HepG2 (cell line): Measurements from ENCODE around the gene CTF1. TPM values are rescaled to one million over a fixed set of nuclear protein-coding genes. Genes with fewer than 3 reads are reported as not detected.

Experiments
- AKAP8 ChIP-seq: sonication (generic); formaldehyde crosslinking; IDR thresholded peaks from 2 replicates; pipeline ENCODE4 v1.5.1; 2020; ENCODE audit warnings: mild to moderate bottlenecking, missing genetic modification reagents
- FIP1L1 ChIP-seq: fragments of 200-400 bp; formaldehyde crosslinking; IDR thresholded peaks from 2 replicates; pipeline ENCODE4 v1.6.1; 2018; ENCODE audit warnings: low read depth, mild to moderate bottlenecking, low read length, moderate library complexity, borderline replicate concordance; ENCODE audit not compliant: insufficient read depth
- FOXO1 ChIP-seq: sonication (generic); formaldehyde crosslinking; IDR thresholded peaks from 2 replicates; pipeline ENCODE4 v1.4.0; 2020; ENCODE audit warnings: missing genetic modification reagents
- HBP1 ChIP-seq: IDR thresholded peaks from 2 replicates; pipeline ENCODE4 v1.6.1; 2016; ENCODE audit warnings: low read depth, control low read depth
- HCFC1 ChIP-seq: fragments of 150-350 bp; IDR thresholded peaks from 2 replicates; pipeline ENCODE4 v1.6.1; 2014; ENCODE audit warnings: low read depth, low read length
- MED13 ChIP-seq: sonication (generic); formaldehyde crosslinking; IDR thresholded peaks from 2 replicates; pipeline ENCODE4 v1.5.0; 2020; ENCODE audit warnings: missing genetic modification reagents
- SAP130 ChIP-seq: IDR thresholded peaks from 2 replicates; pipeline ENCODE4 v1.6.1; 2016; ENCODE audit warnings: low read depth
- XBP1 ChIP-seq: sonication (generic); formaldehyde crosslinking; IDR thresholded peaks from 2 replicates; pipeline ENCODE4 v1.5.0; 2020; ENCODE audit warnings: missing genetic modification reagents
- ZFAT ChIP-seq: sonication (generic); formaldehyde crosslinking; conservative IDR thresholded peaks from 2 replicates; pipeline ENCODE4 v1.8.1; 2023; ENCODE audit warnings: missing genetic modification reagents, inconsistent platforms
- ZNF230 ChIP-seq: sonication (generic); formaldehyde crosslinking; IDR thresholded peaks from 2 replicates; pipeline ENCODE4 v1.4.0; 2020; ENCODE audit warnings: mild to moderate bottlenecking, missing genetic modification reagents
- ZNF296 ChIP-seq: sonication (generic); formaldehyde crosslinking; conservative IDR thresholded peaks from 2 replicates; pipeline ENCODE4 v1.5.0; 2020; ENCODE audit warnings: mild to moderate bottlenecking, missing genetic modification reagents
- ZNF367 ChIP-seq: sonication (generic); formaldehyde crosslinking; IDR thresholded peaks from 2 replicates; pipeline ENCODE4 v1.4.0; 2020; ENCODE audit warnings: missing genetic modification reagents, borderline replicate concordance
- ZNF501 ChIP-seq: sonication (generic); formaldehyde crosslinking; IDR thresholded peaks from 2 replicates; pipeline ENCODE4 v1.5.1; 2020; ENCODE audit warnings: mild to moderate bottlenecking, moderate library complexity, missing genetic modification reagents
- ZNF563 ChIP-seq: sonication (generic); formaldehyde crosslinking; IDR thresholded peaks from 2 replicates; pipeline ENCODE4 v1.8.0; 2022; ENCODE audit warnings: mild to moderate bottlenecking, moderate library complexity, missing genetic modification reagents
- ZNF747 ChIP-seq: sonication (generic); formaldehyde crosslinking; IDR thresholded peaks from 2 replicates; pipeline ENCODE4 v1.8.1; 2023; ENCODE audit warnings: missing genetic modification reagents, mild to moderate bottlenecking, borderline replicate concordance
- polyA plus RNA-seq, 8 experiments: library from polyadenylated mRNA; depleted of rRNA in 3 of 8; stranded (reverse) in 7 of 8; unstranded in 1 of 8; fragments of >200 nt; fragmentation: Illumina TruSeq in 4 of 8; extraction: Trizol in 4 of 8; gene quantifications; 2 replicates each; pipeline versions ENCODE4 v1.2.1 to v1.2.3, GENCODE V29; 2011 to 2016; ENCODE audit warnings: low read depth in 4 of 8, missing spikeins in 1 of 8, mixed read lengths in 1 of 8; ENCODE audit not compliant: insufficient read depth in 1 of 8
- total RNA-seq, 5 experiments: library from RNA; depleted of rRNA; stranded (reverse); fragments of >200 nt; fragmentation: Illumina TruSeq; extraction: Trizol; gene quantifications; 2 replicates each; pipeline ENCODE4 v1.2.3, GENCODE V29; 2016; ENCODE audit warnings: low read depth in 1 of 5
- TF ChIP-seq, protein P1 (sequence below): IDR thresholded peaks from 2 replicates; pipeline ENCODE4 v1.6.1; 2016; ENCODE audit warnings: low read depth, missing genetic modification reagents, missing compliant biosample characterization
- TF ChIP-seq, protein P2 (sequence below): IDR thresholded peaks from 2 replicates; pipeline ENCODE4 v1.6.1; 2016; ENCODE audit warnings: missing compliant biosample characterization, missing genetic modification reagents, borderline replicate concordance
- TF ChIP-seq, protein P3 (sequence below): sonication (generic); formaldehyde crosslinking; IDR thresholded peaks from 2 replicates; pipeline ENCODE4 v1.5.0; 2020; ENCODE audit warnings: mild to moderate bottlenecking, missing genetic modification reagents, moderate library complexity
- TF ChIP-seq, protein P4 (sequence below): sonication (generic); formaldehyde crosslinking; IDR thresholded peaks from 2 replicates; pipeline ENCODE4 v1.8.1; 2023; ENCODE audit warnings: mild to moderate bottlenecking, missing genetic modification reagents

Gene CTF1
- total and polyA plus RNA-seq, 2 of the 13 experiments (the other 11 are each of a cell fraction or from before 2014, with no cell fraction given) = 0.13 to 1.8 TPM

DNA sequence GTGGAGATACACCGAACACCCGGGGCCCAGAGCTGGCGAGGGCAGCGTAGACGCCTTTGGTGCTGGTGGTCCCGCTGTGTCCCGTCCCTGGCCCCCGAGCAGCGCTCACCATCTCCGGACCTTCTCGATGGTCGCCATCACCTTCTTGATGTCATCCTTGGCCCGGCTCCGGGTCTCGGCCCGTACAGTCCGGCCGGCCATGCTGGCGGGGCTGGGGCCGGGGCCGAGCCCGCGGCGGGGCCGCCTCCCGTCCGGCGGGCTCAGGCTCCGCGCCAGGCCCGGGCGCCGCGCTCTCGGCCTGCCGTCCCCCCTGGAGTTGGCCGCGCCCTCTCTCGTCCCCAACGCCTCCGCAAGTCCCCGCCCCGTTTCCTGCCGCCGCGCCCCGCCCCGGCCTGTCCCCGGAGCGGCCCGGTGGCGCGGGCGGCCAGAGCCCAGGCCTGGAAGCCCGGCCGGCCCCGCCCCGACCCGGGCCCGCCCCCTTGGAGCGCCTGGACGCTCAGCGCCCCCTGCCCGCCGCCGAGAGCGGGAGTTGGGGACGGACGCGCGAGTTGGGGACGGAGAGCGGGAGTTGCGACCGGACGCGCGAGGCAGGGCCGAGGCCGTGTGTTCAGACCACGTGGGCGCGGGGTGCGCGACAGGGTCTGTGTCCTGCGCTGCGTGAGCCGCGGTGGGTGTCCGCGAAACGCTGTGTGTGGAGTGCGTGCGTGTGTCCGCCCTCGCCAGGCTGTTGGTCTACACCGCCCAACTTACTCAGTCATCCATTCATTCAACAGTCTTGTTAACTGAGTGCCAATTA is 2.5 kb upstream of the CTF1 start, which contains the start of gene BCL7C (continued):
- TF ChIP-seq, protein P1, sequence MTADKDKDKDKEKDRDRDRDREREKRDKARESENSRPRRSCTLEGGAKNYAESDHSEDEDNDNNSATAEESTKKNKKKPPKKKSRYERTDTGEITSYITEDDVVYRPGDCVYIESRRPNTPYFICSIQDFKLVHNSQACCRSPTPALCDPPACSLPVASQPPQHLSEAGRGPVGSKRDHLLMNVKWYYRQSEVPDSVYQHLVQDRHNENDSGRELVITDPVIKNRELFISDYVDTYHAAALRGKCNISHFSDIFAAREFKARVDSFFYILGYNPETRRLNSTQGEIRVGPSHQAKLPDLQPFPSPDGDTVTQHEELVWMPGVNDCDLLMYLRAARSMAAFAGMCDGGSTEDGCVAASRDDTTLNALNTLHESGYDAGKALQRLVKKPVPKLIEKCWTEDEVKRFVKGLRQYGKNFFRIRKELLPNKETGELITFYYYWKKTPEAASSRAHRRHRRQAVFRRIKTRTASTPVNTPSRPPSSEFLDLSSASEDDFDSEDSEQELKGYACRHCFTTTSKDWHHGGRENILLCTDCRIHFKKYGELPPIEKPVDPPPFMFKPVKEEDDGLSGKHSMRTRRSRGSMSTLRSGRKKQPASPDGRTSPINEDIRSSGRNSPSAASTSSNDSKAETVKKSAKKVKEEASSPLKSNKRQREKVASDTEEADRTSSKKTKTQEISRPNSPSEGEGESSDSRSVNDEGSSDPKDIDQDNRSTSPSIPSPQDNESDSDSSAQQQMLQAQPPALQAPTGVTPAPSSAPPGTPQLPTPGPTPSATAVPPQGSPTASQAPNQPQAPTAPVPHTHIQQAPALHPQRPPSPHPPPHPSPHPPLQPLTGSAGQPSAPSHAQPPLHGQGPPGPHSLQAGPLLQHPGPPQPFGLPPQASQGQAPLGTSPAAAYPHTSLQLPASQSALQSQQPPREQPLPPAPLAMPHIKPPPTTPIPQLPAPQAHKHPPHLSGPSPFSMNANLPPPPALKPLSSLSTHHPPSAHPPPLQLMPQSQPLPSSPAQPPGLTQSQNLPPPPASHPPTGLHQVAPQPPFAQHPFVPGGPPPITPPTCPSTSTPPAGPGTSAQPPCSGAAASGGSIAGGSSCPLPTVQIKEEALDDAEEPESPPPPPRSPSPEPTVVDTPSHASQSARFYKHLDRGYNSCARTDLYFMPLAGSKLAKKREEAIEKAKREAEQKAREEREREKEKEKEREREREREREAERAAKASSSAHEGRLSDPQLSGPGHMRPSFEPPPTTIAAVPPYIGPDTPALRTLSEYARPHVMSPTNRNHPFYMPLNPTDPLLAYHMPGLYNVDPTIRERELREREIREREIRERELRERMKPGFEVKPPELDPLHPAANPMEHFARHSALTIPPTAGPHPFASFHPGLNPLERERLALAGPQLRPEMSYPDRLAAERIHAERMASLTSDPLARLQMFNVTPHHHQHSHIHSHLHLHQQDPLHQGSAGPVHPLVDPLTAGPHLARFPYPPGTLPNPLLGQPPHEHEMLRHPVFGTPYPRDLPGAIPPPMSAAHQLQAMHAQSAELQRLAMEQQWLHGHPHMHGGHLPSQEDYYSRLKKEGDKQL (CRISPR knock-in tag) = 0 out of 2 replicates have a peak, but pooled peaks have one; percentile 20
- TF ChIP-seq XBP1 (CRISPR knock-in tag) = no peak
- TF ChIP-seq, protein P2, sequence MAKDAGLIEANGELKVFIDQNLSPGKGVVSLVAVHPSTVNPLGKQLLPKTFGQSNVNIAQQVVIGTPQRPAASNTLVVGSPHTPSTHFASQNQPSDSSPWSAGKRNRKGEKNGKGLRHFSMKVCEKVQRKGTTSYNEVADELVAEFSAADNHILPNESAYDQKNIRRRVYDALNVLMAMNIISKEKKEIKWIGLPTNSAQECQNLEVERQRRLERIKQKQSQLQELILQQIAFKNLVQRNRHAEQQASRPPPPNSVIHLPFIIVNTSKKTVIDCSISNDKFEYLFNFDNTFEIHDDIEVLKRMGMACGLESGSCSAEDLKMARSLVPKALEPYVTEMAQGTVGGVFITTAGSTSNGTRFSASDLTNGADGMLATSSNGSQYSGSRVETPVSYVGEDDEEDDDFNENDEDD (CRISPR knock-in tag) = peak; percentile 99
- peak; percentile 91 for TF ChIP-seq HBP1 (CRISPR knock-in tag)
- no peak for TF ChIP-seq FIP1L1
- TF ChIP-seq, protein P3, sequence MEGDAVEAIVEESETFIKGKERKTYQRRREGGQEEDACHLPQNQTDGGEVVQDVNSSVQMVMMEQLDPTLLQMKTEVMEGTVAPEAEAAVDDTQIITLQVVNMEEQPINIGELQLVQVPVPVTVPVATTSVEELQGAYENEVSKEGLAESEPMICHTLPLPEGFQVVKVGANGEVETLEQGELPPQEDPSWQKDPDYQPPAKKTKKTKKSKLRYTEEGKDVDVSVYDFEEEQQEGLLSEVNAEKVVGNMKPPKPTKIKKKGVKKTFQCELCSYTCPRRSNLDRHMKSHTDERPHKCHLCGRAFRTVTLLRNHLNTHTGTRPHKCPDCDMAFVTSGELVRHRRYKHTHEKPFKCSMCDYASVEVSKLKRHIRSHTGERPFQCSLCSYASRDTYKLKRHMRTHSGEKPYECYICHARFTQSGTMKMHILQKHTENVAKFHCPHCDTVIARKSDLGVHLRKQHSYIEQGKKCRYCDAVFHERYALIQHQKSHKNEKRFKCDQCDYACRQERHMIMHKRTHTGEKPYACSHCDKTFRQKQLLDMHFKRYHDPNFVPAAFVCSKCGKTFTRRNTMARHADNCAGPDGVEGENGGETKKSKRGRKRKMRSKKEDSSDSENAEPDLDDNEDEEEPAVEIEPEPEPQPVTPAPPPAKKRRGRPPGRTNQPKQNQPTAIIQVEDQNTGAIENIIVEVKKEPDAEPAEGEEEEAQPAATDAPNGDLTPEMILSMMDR (CRISPR knock-in tag) = peak; percentile 93
- 0 out of 2 replicates have a peak, but pooled peaks have one; percentile 74 for TF ChIP-seq ZFAT
- peak; percentile 96 for TF ChIP-seq ZNF296 (CRISPR knock-in tag)
- peak; percentile 88 for TF ChIP-seq MED13 (CRISPR knock-in tag)
- TF ChIP-seq, protein P4, sequence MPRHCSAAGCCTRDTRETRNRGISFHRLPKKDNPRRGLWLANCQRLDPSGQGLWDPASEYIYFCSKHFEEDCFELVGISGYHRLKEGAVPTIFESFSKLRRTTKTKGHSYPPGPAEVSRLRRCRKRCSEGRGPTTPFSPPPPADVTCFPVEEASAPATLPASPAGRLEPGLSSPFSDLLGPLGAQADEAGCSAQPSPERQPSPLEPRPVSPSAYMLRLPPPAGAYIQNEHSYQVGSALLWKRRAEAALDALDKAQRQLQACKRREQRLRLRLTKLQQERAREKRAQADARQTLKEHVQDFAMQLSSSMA (CRISPR knock-in tag) = no peak; the same call in 1 of the 2 replicates
- TF ChIP-seq ZNF563 (CRISPR knock-in tag) = peak; percentile 99
- peak; percentile 88 for TF ChIP-seq ZNF230 (CRISPR knock-in tag)
- peak; percentile 87 for TF ChIP-seq FOXO1
- TF ChIP-seq SAP130 (CRISPR knock-in tag) = peak; percentile 82
- peak; percentile 43; the same call in 1 of the 2 replicates for TF ChIP-seq ZNF747 (CRISPR knock-in tag)
- peak; percentile 83; the same call in 1 of the 2 replicates for TF ChIP-seq ZNF367 (CRISPR knock-in tag)
- TF ChIP-seq ZNF501 (CRISPR knock-in tag) = no peak
- peak; percentile 41; the same call in 1 of the 2 replicates for TF ChIP-seq HCFC1
- peak; percentile 96 for TF ChIP-seq AKAP8 (CRISPR knock-in tag)
